GM19397 (cell line): Measurements from ENCODE around the gene TAF3.
A peak's percentile ranks its signal among the peaks of the same experiment; 100 is the strongest.

ENCODE experiments used
- ATAC-seq: cut with Tn5 transposase; IDR thresholded peaks from one replicate; pipeline ENCODE4 v1.9.1; 2021; ENCODE audit warnings: mild to moderate bottlenecking, moderate library complexity; ENCODE audit not compliant: unreplicated experiment

TAF3 gene

DNA sequence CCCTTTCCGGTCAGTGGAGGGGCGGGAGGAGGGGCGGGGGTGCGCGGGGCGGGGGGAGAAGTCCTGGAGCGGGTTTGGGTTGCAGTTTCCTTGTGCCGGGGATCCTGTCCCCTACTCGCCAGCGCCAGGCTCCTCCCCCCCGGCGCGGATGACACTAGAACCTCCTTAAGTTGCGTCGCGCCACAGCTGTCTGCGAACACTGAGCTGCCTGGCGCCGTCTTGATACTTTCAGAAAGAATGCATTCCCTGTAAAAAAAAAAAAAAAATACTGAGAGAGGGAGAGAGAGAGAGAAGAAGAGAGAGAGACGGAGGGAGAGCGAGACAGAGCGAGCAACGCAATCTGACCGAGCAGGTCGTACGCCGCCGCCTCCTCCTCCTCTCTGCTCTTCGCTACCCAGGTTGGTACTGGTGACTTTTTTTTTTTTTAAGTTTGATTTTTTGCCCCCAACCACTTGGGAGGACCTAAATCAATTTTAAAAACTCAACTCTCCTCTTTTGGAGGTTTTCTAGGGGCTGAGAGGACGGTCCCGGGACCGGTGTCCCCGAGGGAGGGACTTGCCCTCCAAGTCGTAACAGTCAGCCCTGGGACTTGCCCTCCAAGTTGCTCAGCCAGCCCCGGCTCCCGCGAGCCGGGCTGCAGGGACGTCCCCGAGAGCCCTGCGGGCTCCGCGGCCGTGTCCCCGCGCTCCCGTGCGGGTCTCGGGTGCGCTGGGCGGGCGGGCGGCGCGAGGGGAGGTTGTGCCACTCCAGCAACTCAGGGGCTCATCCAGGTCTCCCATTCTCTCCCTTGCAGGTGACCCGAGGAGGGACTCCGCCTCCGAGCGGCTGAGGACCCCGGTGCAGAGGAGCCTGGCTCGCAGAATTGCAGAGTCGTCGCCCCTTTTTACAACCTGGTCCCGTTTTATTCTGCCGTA lies 236.4 kb downstream of the TAF3 start, which contains the start of gene GATA3:
Gene GATA3 (plus strand): TSS at position 195 of the 914 bp plus-strand sequence. CDS start 968 bp downstream, outside the sequence.
- ATAC-seq = peak; percentile 34

DNA sequence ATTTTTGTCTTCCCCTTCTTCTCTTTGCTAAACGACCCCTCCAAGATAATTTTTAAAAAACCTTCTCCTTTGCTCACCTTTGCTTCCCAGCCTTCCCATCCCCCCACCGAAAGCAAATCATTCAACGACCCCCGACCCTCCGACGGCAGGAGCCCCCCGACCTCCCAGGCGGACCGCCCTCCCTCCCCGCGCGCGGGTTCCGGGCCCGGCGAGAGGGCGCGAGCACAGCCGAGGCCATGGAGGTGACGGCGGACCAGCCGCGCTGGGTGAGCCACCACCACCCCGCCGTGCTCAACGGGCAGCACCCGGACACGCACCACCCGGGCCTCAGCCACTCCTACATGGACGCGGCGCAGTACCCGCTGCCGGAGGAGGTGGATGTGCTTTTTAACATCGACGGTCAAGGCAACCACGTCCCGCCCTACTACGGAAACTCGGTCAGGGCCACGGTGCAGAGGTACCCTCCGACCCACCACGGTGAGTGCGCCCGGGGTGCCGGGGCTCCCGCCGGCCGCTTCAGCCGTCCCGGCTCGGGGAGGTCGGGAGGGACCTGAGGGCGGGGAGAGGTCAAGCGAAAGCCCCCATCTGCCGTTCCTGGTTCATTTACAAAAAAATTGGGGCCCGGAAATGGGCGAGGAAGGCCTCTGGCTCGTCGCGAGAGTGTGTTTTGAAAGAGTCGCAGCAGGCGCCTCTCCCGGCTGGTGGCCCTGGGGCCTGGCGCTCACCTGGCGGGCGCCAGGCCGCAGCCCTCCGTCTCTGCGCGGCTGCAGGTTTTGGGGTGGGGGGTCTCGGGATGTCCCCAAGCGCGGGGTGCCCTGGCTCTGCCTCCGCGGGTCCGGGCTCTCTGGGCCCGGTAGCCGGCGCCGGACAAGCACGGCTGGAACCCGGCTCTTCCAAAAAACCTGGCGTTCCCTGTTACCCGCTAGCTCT lies 237.4 kb downstream of the TAF3 start:
- ATAC-seq = no peak

GRCh38 chr10:8056378-8056777 lies 238.1 kb downstream of the TAF3 start:
- ATAC-seq = no peak

DNA sequence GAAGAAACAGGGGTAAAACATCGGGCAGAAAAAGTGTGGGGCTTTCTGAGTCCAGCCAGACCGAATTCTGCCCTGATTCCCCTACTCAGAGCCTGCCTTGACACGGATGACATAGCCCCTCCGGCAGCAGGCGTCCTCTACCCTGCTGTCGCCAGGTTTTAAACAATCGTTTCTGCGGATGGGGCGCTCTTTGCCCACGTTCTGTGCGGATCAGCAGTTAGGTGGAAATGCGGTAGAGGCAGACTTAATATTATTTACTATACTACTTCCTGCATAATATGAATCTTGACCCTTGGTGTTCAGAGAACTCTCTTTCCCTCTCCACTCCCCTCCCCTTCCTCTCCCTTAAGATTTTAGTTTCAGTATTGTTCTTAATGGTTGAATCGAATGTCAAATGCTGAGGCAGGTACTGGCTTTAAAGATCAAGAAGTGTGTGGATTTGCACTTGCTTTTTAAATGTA lies 238.6 kb downstream of the TAF3 start:
- ATAC-seq = peak; percentile 15

- ATAC-seq = no peak
These were observed 239.4 kb downstream of the TAF3 start for GRCh38 chr10:8057636-8058273.

DNA sequence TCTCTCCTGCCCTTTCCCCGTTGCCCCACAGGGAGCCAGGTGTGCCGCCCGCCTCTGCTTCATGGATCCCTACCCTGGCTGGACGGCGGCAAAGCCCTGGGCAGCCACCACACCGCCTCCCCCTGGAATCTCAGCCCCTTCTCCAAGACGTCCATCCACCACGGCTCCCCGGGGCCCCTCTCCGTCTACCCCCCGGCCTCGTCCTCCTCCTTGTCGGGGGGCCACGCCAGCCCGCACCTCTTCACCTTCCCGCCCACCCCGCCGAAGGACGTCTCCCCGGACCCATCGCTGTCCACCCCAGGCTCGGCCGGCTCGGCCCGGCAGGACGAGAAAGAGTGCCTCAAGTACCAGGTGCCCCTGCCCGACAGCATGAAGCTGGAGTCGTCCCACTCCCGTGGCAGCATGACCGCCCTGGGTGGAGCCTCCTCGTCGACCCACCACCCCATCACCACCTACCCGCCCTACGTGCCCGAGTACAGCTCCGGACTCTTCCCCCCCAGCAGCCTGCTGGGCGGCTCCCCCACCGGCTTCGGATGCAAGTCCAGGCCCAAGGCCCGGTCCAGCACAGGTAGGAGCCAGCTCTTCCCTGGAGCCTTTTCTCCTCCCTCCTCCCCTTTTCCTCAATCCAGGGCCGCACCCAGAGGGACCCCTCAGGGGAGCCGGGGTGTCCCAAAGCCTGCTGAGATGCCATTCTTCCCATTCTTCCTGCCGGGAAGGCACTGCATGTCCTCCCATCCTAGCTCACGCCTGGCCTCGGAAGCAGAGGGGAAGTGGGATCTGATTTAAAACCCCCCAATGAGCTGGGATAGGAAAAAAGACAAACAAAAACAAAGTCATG lies 240.2 kb downstream of the TAF3 start:
- ATAC-seq = no peak

- no peak for ATAC-seq
These were observed 241.1 kb downstream of the TAF3 start for GRCh38 chr10:8059191-8059936.

DNA sequence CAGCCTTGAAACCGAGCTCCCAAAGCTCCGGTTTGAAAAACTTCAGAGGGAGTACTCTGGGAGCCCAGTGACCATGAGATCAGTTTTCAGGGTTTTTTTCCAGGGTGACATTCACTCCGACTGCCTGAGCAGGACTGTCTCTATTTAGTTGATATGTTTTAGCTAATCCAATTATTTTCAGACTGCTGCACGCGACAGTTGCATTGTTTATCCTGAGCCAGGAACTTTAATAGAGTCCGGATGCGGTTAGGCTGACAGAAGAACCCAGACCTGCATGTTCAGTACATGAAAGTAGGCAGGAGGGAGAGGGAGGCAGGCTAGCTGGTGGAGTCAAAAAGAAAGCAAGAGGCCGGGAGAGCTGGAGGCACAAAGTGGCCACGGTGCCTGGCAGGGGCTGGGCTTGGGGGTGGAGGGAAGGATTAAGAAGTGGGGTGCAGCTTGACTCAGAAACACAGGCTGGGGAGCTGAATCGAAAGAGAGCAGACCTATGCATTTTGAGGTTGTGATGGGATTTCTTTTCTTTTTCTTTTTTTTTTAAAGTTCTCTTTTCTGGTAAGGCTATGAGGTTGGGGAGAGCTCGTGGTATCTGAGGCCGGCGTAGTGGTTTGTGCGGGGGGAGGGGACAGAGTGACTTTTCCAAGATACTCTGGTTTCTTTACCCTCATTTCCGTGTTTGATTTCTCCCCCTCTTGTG lies 241.9 kb downstream of the TAF3 start:
- ATAC-seq = peak; percentile 41

DNA sequence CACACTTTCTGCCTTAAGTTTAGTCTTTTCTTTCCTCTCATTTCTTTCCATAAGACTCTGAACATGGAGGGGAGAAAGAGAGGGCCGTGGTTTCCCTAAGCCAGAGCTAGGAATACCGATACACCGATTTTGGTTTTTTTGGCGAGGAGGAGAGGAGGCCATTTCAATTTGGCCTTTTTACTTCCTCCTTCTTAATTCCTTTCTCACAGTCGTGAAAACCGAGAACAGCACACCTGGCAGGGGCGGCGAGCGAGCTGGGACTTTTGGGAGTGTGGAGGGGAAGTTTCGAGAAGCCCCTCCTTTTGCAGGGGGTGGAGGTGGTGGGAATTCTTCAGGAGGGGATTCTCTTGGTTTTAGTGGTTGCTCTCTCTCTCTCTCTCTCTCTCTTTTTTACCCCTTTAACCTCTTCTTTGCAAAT lies 242.4 kb downstream of the TAF3 start:
- no peak for ATAC-seq

DNA sequence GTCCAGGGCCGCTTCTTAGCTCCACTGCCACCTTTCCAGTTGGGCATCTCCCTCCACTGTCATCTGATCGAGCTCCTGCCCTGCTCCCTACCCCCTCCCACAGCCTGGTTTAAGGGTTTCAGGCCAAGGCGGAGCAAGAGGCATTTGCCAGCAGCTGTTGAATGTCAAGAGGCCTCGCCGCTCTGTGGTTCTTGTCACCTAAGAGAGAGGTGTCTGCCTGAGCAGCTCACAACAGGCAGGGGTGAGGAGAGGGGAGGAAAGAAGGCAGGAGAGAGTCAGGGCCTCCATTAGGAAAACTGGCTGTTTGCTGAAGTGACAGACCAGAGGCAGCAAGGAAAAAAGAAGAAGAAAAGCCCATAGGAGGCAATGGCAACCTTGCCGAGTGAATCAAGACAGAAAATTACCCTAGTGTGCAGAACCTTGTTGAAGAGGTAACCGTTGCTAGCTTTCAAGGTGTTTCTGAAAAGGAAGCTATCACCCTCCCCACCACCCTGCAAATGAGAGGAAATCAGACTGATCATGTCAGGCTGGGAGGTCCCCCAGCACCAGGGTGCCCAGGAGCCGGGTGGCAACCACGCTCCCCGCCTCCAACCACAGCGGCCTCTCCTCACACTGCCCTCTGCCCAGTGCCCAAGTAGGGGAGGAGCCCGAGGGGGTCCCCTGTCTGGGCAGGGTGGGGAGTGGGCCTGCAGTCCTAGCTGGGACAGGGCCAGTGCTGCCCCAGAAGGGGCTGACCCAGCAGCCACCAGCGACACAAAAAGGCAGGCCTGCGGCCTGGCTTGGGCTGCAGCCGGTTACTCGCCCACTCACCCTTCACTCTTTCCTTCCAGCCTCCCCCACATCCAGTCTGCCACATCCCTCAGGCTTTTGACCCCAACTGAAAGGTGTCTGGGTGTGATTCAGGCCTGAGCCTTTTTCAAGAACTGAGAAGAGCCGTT lies 243.2 kb downstream of the TAF3 start:
- ATAC-seq = no peak

DNA sequence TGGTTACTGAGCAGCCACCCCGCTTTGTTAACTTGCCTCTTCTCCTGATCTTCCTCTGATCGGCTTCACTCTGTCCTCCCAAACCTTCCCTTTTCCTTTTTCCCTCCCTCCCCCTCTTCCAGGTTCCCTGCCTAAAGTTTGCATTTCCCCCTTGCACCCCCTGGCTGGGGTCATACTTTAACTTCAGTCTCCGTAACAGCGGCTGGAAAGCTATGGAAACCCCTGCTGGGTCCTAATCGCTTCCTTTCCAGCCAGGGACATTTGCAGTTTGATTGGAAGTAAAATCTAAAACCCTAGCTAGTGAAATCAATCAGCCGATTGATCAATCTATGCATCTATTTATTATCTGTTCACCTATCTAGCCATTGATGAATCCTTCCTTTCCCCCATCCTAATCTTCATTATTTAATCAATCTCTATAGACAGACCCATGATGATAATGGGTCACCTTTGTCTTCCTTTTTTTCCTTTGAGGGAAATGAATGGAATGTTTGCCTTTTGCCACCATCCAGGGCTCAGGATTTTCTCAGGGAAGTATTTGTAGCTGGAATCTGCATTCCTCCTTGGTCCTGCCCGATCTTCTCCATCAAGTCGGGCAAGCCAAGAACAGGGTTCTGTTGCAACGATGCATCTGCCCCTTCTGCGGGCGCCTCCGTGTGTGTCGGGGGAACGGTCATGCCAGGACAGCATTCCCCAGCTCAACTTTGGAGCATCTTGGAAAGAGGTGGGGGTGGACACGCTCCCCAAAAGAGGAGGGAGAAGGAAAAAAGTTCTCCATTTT lies 245.0 kb downstream of the TAF3 start:
- no peak for ATAC-seq

GRCh38 chr10:8063935-8064334 lies 245.6 kb downstream of the TAF3 start:
- no peak for ATAC-seq

- ATAC-seq = no peak
These were observed 246.1 kb downstream of the TAF3 start for GRCh38 chr10:8064436-8064835.

DNA sequence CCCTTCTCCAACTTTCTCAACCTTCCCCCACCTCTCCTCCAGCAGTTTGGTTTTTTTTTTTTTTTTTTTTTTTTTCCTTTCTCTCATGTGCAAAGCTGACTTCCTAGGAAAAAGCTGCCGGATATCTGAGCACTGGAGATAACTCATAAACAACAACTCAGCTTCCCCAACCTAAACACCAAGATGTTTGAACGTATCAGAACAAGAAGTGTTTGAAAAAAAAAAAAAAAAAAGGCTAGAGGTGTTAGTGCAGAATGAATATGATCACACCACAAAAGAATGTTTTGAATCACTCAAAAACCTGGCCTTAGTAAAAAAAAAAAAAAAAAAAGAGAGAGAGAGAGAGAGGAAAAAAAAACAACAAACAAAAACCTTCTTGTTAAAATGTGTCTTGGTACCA lies 247.3 kb downstream of the TAF3 start:
- ATAC-seq = no peak

DNA sequence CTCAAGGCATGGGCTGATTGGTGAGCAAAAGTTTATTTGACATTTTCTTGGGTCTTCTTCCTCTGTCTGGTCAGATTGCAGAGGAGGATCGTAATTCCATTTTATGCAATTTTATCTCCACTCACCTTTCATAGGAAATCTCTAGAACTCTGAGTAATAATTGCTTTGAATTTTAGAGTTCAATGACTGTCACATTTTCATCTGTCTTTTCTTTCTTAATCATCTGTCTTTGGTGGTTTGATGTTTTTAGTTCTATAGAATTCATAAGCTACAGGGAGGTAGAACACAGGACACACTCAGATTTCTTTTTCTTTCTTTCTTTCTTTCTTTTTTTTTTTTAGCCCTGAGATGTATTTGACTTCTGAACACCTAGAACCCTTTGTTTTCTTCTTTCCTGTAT lies 247.8 kb downstream of the TAF3 start:
- no peak for ATAC-seq
